DND-41 (cell line): Measurements from ENCODE around the gene PITPNM3.

Experiments
- ATAC-seq: fragments of 200-7000 bp; cut with Tn5 transposase; 3 replicates; pipeline ENCODE4 v1.9.1; 2021; ENCODE audit warnings: low read depth; ENCODE audit not compliant: insufficient read depth
- DNase-seq: peaks from one replicate; pipeline ENCODE4 v3.0.0-alpha.2; 2020
- H2AFZ ChIP-seq: 2 replicates; pipeline ENCODE4 v1.6.0; 2012; ENCODE audit warnings: low read depth, low read length
- H3K27ac ChIP-seq: 2 replicates; pipeline ENCODE4 v1.5.1; 2012; ENCODE audit warnings: low read length, inconsistent platforms
- H3K27me3 ChIP-seq: fragments of 200-600 bp; sonication (generic); 2 replicates; pipeline ENCODE4 v1.6.0; 2012; ENCODE audit warnings: low read length, mild to moderate bottlenecking, inconsistent platforms; ENCODE audit not compliant: insufficient read depth, poor library complexity
- H3K36me3 ChIP-seq: 2 replicates; pipeline ENCODE4 v1.5.1; 2012; ENCODE audit warnings: low read length, inconsistent platforms; ENCODE audit not compliant: insufficient read depth
- H3K4me1 ChIP-seq: 2 replicates; pipeline ENCODE4 v1.5.1; 2012; ENCODE audit warnings: mild to moderate bottlenecking, low read length; ENCODE audit not compliant: insufficient read depth
- H3K4me2 ChIP-seq: 2 replicates; pipeline ENCODE4 v1.6.0; 2012; ENCODE audit warnings: mild to moderate bottlenecking, moderate library complexity, low read length, inconsistent platforms; ENCODE audit not compliant: insufficient read depth
- H3K4me3 ChIP-seq, 2 experiments: fragments of 200-600 bp in 1 of 2; shearing (Covaris generic) in 1 of 2; 2 replicates each; pipeline ENCODE4 v1.5.1; 2012 to 2016; ENCODE audit warnings: inconsistent platforms in 2 of 2, low read length in 2 of 2, mild to moderate bottlenecking in 2 of 2, low read depth in 1 of 2, moderate library complexity in 1 of 2
- H3K79me2 ChIP-seq: 2 replicates; pipeline ENCODE4 v1.6.0; 2012; ENCODE audit warnings: low read length, inconsistent platforms; ENCODE audit not compliant: insufficient read depth
- H3K9ac ChIP-seq: 2 replicates; pipeline ENCODE4 v1.6.0; 2012; ENCODE audit warnings: low read depth, mild to moderate bottlenecking, inconsistent platforms, low read length, moderate library complexity
- H3K9me3 ChIP-seq: 2 replicates; pipeline ENCODE4 v1.5.1; 2012; ENCODE audit warnings: low read length, moderate library complexity, mild to moderate bottlenecking, inconsistent platforms; ENCODE audit not compliant: insufficient read depth, severe bottlenecking
- H4K20me1 ChIP-seq: 2 replicates; pipeline ENCODE4 v1.6.0; 2012; ENCODE audit warnings: low read length; ENCODE audit not compliant: insufficient read depth
- CTCF ChIP-seq: IDR thresholded peaks from 2 replicates; pipeline ENCODE4 v1.5.1; 2012; ENCODE audit warnings: borderline replicate concordance, low read length, moderate library complexity, mild to moderate bottlenecking; ENCODE audit not compliant: poor library complexity, severe bottlenecking; ENCODE audit errors: extremely low read depth
- EZH2 ChIP-seq: IDR thresholded peaks from 3 replicates; pipeline ENCODE4 v1.6.1; 2012; ENCODE audit warnings: borderline replicate concordance, low read depth, mild to moderate bottlenecking, moderate library complexity, low read length, inconsistent platforms; ENCODE audit not compliant: severe bottlenecking

PITPNM3 gene

GRCh38 chr17:6602141-6602540 lies 45.8 kb upstream of the PITPNM3 start:
- no peak for DNase-seq
- Histone ChIP-seq H3K9me3 (no peaks in the 10 kb centered on the region), H3K79me2 (no peaks in the 10 kb centered on the region), H3K4me2 (no peak overlapping the region), H3K9ac (no peak overlapping the region), H2AFZ (no peak overlapping the region), H4K20me1 (peaks cover 3% of the 10 kb centered on the region; the same call in 1 of the 2 replicates), H3K4me3 (no peak overlapping the region), H3K27me3 (no peaks in the 10 kb centered on the region), H3K36me3 (peaks cover 83% of the 10 kb centered on the region), H3K27ac (no peak overlapping the region), H3K4me1 (no peaks in the 10 kb centered on the region)
- TF ChIP-seq CTCF: no peak
- TF ChIP-seq EZH2: no peak
- ATAC-seq: no peak

- TF ChIP-seq CTCF: no peak
- TF ChIP-seq EZH2: no peak
- H2AFZ ChIP-seq: no peak overlapping the region
- H3K27me3 ChIP-seq: no peaks in the 10 kb centered on the region
- peaks cover 81% of the 10 kb centered on the region for H3K36me3 ChIP-seq
- no peaks in the 10 kb centered on the region for H3K4me1 ChIP-seq
- H3K4me3 ChIP-seq: no peak overlapping the region
- no peaks in the 10 kb centered on the region for H3K9me3 ChIP-seq
- DNase-seq: no peak
- H3K79me2 ChIP-seq: no peaks in the 10 kb centered on the region
- no peak for ATAC-seq
- no peak overlapping the region for H3K4me2 ChIP-seq
- H3K27ac ChIP-seq: no peak overlapping the region
- H4K20me1 ChIP-seq: no peaks in the 10 kb centered on the region
- H3K9ac ChIP-seq: no peak overlapping the region
Observed at GRCh38 chr17:6599364-6599763, 43.0 kb upstream of the PITPNM3 start.

GRCh38 chr17:6597727-6598126 lies 41.4 kb upstream of the PITPNM3 start:
- Histone ChIP-seq H3K36me3 (peaks cover 81% of the 10 kb centered on the region), H3K4me2 (no peak overlapping the region), H4K20me1 (no peaks in the 10 kb centered on the region), H2AFZ (no peak overlapping the region), H3K4me3 (no peak overlapping the region), H3K9me3 (no peaks in the 10 kb centered on the region), H3K9ac (no peak overlapping the region), H3K79me2 (no peaks in the 10 kb centered on the region), H3K4me1 (no peaks in the 10 kb centered on the region), H3K27ac (no peak overlapping the region), H3K27me3 (no peaks in the 10 kb centered on the region)
- DNase-seq (no peak), ATAC-seq (no peak)
- TF ChIP-seq EZH2: no peak
- no peak for TF ChIP-seq CTCF

GRCh38 chr17:6596941-6597340 lies 40.6 kb upstream of the PITPNM3 start:
- Histone ChIP-seq H3K4me2 (no peak overlapping the region), H3K27ac (no peak overlapping the region), H3K4me3 (no peak overlapping the region), H3K36me3 (peaks cover 82% of the 10 kb centered on the region), H3K9me3 (no peaks in the 10 kb centered on the region), H3K79me2 (no peaks in the 10 kb centered on the region), H3K4me1 (no peaks in the 10 kb centered on the region), H3K9ac (no peak overlapping the region), H2AFZ (no peak overlapping the region), H4K20me1 (no peaks in the 10 kb centered on the region), H3K27me3 (no peaks in the 10 kb centered on the region)
- no peak for ATAC-seq
- TF ChIP-seq EZH2: no peak
- no peak for TF ChIP-seq CTCF
- no peak for DNase-seq
